ENCODE results near the gene IL4I1.
"Not testable (repeated sequence)": the region's sequence is repeated elsewhere in the genome, so short reads cannot be mapped to it uniquely, and the experiment has no call there.

IL4I1 gene

DNA sequence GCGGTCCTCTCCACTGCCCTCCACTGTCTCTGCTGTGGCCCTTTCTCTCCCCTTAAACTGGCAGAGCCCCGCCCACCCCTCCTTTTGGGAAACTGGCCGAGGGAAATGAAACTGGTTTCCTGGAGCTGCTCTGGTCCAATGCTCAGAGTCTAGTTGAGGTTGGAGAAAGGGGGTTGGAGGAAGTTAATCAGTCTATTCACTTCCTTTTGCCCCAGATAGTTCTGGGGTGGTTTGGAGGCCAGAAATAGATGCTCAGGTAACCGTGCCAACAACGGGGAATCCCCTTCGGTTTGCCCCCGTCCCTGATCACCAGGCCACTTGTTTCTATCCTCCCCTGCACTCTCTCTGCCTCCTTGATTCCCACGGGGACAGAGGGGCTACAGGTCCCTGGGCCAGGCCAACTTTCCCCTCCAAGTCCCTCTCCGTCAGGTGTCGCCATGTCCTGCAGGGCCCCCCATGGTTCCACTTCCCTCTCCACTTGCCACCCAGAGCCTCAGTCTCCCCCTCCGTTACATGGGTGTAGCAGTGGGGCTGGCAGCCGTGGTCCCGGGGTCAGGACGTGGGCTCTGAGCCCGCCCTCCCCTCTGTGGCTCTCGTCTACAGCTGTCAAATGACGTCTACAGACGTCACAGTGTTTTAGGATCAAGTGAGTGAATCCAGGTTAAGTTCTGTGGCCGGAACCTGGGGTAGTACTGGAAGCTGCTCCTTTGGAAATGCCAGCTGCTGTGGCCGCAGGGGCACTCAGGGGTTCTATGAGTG, at the start of gene IL4I1:
Gene IL4I1 (minus strand): TSS at position 25 of the 759 bp plus-strand sequence. CDS start 727 bp downstream, outside the sequence.
- DNase-seq: no peak

- DNase-seq: no peak
Measured at GRCh38 chr19:49946415-49946814, 49.7 kb upstream of the IL4I1 start.

GRCh38 chr19:49944567-49944966, 47.9 kb upstream of the IL4I1 start:
- DNase-seq: not testable (repeated sequence)

GRCh38 chr19:49940482-49940791, 43.8 kb upstream of the IL4I1 start:
- DNase-seq: no peak

- DNase-seq: no peak
Measured at GRCh38 chr19:49939721-49940481, 43.2 kb upstream of the IL4I1 start.

- no peak for DNase-seq
Measured at GRCh38 chr19:49938662-49939061, 42.0 kb upstream of the IL4I1 start.

DNA sequence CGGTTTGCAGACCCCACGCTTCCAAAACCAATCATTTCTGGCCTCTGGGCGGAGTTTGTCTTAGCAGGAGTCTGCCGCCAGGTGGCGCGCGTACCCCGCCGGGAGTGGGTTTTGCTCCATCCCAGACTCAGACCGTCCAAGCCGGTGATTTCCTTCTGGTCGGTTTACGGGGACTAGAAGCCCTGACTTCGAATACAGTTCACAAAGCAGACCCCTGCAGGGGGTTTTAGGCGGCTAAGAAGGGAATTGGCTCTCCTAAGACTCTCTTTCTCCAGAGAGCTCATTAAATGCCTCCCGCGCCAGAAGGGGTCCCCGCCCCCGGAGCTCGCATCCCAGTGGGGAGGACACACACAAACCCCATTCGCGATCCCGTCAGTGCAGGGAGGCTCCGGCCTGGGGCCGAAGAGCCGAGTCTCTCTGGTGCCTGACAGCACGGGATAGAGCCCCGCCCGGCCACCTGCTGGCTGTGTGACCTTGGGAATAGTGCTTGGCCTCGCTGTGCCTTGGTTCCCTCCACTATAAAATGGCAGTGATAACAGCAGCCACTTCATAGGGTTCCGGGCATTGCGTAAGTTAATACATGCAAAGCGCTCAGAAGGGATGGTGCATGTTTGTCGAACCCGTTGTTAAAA, 41.2 kb upstream of the IL4I1 start:
- peak; percentile 61 to 87 for DNase-seq

DNA sequence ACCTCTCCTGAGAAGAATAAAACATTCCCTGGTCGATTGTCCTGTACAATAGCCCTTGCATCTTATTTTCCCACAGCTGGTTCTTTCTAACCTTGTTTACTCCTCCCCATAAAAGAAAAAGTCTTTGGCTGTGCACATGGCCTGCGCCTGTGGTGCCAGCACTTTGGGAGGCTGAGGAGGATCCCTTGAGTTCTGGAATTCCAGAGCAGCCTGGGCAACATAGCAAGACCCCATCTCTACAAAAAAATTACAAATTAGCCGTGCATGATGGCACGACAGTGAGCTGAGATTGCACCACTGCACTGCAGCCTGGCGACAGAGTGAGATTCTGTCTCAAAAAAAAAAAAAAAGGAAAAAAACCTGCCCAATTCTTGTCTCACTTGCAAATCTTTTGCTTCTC, 39.9 kb upstream of the IL4I1 start:
- no peak for DNase-seq

GRCh38 chr19:49933643-49934042, 37.0 kb upstream of the IL4I1 start:
- no peak for DNase-seq

- DNase-seq: no peak
Measured at GRCh38 chr19:49932731-49933131, 36.0 kb upstream of the IL4I1 start.

GRCh38 chr19:49932041-49932451, 35.4 kb upstream of the IL4I1 start:
- no peak for DNase-seq

- DNase-seq: no peak
Measured at GRCh38 chr19:49931293-49932040, 34.8 kb upstream of the IL4I1 start.

- DNase-seq: peak; percentile 58 to 61
Measured at GRCh38 chr19:49930483-49931011, 33.9 kb upstream of the IL4I1 start.

DNA sequence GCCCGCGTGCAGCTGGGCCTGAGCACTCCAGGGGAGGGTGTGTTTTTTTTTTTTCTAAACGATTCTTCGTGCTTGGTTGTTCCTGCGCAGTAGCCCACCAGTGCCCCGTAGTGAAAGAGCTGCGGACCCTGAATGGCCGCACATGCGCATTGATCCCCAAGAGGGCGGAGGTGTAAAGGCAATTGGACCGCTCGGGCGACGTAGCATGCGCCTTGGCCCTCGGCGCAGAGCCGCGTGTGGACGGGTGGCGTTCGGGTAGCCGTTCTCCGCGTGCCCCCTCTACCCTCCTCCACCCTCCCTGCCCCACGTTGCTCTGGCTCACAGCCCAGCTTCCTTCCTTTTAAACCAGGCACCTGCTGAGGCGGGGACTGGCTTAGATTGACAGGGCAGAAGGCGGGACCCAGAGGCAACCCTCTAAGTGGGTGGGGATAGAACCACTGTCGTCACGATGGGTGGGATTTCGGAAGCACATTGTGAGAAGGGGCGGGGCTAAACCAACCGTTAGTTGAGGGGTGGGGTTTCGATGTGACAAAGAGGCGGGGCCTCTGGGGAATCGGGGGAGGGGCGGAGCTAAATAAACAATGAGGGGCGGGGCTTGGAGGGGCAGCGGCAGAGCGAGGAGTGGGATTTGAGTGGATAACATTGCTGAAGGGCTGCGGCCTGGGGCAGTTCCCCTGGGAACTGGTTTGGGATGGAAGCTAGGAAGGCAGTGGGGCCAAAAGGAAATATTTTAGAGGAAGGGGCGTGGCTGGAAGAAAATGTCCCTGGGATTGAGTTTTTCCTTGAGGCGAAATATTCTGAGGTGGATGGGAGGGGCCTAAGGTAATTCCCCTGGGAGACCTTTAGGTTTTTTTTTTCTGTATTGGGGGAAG, 33.2 kb upstream of the IL4I1 start:
- peak; percentile 91 to 98 for DNase-seq

- DNase-seq: peak; percentile 91 to 95
Measured at GRCh38 chr19:49929121-49929610, 32.5 kb upstream of the IL4I1 start, which contains the start of the genes ATF5 and NUP62. Gene ATF5 (plus strand): TSS chr19:49929205. CDS start chr19:49930851, 1,646 bp downstream. Gene NUP62 (minus strand): TSS chr19:49929504. CDS start chr19:49909807, 19,697 bp downstream.

DNA sequence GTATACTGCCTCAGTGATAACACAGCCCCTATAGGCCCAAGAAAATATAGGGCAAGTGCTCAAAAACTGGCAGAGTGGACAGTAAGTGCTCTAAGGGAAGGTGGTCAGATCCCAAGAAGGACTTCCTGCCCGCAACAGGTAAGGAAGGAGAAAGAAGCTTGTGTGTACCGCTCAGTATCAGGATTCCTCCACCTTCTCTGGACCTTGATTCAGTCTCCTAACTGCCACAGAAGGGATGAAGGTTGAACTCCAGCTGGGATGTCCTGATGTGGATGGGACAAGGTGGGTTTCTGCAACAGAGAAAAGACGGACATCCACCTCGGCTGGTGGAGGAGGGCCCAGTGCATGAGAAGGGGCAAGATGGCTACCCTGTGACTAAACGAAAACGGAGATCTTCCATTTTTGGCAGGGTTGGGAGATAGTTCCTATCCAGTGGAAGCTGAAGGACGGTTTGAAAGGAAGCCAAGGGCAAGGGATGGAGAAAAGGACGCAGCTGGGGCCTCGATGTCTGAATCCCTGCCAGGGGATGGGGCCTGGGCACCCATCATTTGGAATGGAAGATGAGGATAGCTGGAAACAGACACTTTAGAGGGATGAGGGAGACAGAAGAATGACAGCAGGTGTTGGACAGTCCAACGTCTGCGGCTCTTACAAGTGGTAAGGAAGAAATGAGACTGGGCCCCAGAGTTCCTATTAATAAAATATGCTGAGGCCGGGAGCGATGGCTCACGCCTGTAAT, 31.0 kb upstream of the IL4I1 start:
- DNase-seq: no peak

- no peak for DNase-seq
Measured at GRCh38 chr19:49926515-49926914, 29.8 kb upstream of the IL4I1 start.

DNA sequence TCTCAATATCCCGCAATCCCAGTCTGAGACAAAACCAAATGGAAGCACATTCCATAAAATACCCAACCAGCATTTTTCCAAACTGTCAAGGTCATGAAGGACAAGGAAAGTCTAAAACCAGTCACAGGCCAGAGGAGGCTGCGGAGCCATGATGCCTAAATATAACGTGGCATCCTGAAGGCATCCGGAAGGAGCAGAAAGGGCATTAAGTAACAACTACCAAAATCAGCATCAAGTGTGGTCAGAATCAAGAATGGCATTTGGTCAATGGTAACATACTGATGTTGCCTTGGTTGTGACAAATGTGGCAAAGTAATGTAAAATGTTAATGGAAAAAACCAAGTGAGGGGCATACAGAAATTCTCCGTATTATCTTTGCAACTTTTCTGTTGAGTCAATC, 28.8 kb upstream of the IL4I1 start:
- DNase-seq: no peak

DNA sequence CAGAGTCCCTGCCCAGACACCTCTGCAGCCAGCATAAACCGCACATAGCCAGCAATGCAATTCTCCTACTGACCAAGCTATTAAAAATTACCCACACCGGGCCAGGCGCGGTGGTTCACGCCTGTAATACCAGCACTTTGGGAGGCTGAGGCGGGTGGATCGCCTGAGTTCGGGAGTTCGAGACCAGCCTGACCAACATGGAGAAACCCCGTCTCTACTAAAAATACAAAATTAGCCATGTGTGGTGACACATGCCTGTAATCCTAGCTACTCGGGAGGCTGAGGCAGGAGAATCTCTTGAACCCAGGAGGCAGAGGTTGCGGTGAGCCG, 28.2 kb upstream of the IL4I1 start:
- not testable (repeated sequence) for DNase-seq

DNA sequence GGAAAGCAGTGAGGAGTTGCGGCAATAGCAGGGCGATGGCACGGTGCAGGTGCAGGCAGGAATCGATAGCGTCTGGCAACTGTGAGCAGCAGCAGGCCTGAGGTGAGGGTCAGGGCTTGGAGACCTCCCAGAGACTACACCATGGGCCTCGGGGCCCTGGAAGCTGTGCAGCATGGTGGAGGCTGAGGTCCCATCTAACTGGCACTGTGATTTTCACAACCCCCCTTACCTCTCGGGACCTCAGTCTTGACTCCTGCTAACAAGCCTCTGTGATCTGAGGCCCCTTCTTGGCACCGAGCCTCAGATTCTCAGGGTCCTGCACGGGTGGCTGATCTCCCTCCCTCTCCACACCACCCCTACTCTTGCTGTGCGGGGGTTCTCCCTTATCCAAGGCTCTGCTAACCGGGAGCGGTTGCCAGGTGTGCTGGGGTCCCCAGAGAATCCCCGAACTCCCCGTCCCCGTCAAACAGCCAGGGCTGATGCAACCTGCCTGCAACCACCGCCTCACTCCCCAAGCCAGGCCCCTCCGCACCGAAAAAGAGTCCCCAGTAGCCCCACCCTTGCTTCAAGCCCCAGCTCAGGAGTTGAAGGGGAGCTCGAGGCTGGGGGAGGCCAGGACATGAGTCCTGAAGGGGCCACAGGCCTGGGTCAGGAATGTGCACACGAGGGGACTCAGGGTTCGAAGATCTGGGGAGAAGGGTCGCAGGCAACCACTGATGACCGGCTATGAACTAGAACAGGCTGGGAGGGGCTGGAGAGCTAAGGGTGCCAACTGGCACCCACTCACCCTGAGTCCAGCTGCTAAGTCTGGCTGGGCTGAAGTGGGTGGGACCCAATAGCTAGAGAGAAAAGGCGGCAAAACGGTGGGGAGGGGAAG, 27.6 kb upstream of the IL4I1 start:
- peak; percentile 17 to 88 for DNase-seq
